Daoy (cell line): ENCODE measurements around the gene BTD. TPM values are rescaled to one million over a fixed set of nuclear protein-coding genes. Genes with fewer than 3 reads are reported as not detected.
A peak's percentile ranks its signal among the peaks of the same experiment; 100 is the strongest.

Experiments
- DNase-seq: peaks from one replicate; pipeline ENCODE4 v3.0.0-alpha.2; 2015; ENCODE audit warnings: low read depth
- total RNA-seq: library from RNA; depleted of rRNA; stranded (reverse); fragments of >200 nt; shearing (Covaris generic); gene quantifications from 2 replicates; pipeline ENCODE4 v1.2.3, GENCODE V29; 2014; rRNA removed

BTD gene
- total RNA-seq, 1 experiment from 2014 or later = 3.7 TPM

- DNase-seq = peak; percentile 7
Observed at GRCh38 chr3:15665510-15666150, 64.1 kb downstream of the BTD start.

GRCh38 chr3:15666277-15666676 is 64.7 kb downstream of the BTD start:
- DNase-seq = no peak

- DNase-seq = no peak
Observed at GRCh38 chr3:15667484-15667883, 65.9 kb downstream of the BTD start.

GRCh38 chr3:15673536-15673935 is 72.0 kb downstream of the BTD start:
- no peak for DNase-seq

GRCh38 chr3:15676259-15676658 is 74.7 kb downstream of the BTD start:
- no peak for DNase-seq

- no peak for DNase-seq
Observed at GRCh38 chr3:15679306-15679705, 77.8 kb downstream of the BTD start.

- DNase-seq = no peak
Observed at GRCh38 chr3:15681668-15682067, 80.1 kb downstream of the BTD start.

- DNase-seq = no peak
Observed at GRCh38 chr3:15682561-15683185, 81.1 kb downstream of the BTD start.

- DNase-seq = no peak
Observed at GRCh38 chr3:15683253-15683652, 81.7 kb downstream of the BTD start.

- no peak for DNase-seq
Observed at GRCh38 chr3:15685927-15686326, 84.4 kb downstream of the BTD start.

GRCh38 chr3:15690230-15690629 is 88.7 kb downstream of the BTD start:
- DNase-seq = no peak

GRCh38 chr3:15690748-15691147 is 89.2 kb downstream of the BTD start:
- DNase-seq = no peak

GRCh38 chr3:15693355-15693754 is 91.8 kb downstream of the BTD start:
- no peak for DNase-seq

GRCh38 chr3:15694628-15695027 is 93.1 kb downstream of the BTD start:
- no peak for DNase-seq

Other genes with a start within 250 kb of the BTD start
- 29.3 and 37.2 TPM in 2 replicates for gene METTL6, start 174.2 kb upstream of the BTD start, total RNA-seq
- gene EAF1, start 174.1 kb upstream of the BTD start, total RNA-seq = 18.2 and 20.8 TPM in 2 replicates
- gene COLQ, start 80.0 kb upstream of the BTD start, total RNA-seq = 0.06 and 0.29 TPM in 2 replicates
- gene HACL1, start 176 bp upstream of the BTD start, total RNA-seq = 26.4 and 34.6 TPM in 2 replicates
- 31.4 and 42.5 TPM in 2 replicates for gene ANKRD28, start 196.2 kb downstream of the BTD start, total RNA-seq